ENCODE data around the gene LYPD8.
"Not testable (repeated sequence)": the region's sequence is repeated elsewhere in the genome, so short reads cannot be mapped to it uniquely, and the experiment has no call there.

LYPD8 gene

DNA sequence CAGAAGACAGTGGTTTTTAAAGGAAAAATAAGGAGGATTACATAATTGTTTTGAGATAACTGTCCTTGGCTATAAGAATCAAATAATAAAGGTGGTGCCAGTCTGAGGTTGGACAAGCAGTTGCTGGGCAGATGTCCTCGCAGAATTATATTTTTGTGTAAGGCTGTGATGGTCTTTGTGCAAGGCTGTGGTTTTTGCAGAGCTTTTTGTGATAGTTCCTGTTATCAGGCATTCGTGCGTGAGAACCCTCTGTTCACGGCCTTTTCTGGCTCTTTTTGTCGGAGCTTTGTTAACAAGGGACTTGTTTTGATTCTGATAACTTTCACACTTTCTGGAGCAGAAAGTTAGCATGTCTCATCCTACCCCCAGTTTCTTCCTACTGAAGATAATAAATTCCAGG, 36.8 kb upstream of the LYPD8 start:
- TF ChIP-seq, protein P1, sequence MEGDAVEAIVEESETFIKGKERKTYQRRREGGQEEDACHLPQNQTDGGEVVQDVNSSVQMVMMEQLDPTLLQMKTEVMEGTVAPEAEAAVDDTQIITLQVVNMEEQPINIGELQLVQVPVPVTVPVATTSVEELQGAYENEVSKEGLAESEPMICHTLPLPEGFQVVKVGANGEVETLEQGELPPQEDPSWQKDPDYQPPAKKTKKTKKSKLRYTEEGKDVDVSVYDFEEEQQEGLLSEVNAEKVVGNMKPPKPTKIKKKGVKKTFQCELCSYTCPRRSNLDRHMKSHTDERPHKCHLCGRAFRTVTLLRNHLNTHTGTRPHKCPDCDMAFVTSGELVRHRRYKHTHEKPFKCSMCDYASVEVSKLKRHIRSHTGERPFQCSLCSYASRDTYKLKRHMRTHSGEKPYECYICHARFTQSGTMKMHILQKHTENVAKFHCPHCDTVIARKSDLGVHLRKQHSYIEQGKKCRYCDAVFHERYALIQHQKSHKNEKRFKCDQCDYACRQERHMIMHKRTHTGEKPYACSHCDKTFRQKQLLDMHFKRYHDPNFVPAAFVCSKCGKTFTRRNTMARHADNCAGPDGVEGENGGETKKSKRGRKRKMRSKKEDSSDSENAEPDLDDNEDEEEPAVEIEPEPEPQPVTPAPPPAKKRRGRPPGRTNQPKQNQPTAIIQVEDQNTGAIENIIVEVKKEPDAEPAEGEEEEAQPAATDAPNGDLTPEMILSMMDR (IDR thresholded peaks at IDR 0.05; ENCODE audit: low read depth, low read length): no peak
- no peak for DNase-seq (ENCODE audit: extremely low read depth, low read depth)

DNA sequence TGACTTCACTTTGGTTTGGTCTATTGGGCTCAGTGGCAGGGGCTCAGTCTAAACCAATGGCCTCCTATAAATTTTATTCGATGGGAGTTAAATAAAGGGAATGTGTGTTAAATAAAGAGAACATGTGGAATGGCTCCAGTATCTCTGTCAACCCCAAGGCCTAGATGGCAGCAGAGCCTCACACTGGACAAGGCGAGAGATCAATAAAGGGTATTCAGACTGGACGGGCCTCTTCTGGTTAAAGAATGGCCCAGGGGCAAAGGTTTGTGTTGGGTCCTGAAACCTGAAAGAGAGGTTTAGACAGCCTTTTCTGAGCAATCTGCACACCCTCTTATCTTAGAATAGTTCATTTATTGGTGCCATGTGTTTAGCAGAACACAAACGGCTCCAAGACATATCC, 35.5 kb upstream of the LYPD8 start:
- no peak for DNase-seq (ENCODE audit: extremely low read depth, low read depth)
- TF ChIP-seq, protein P1 (IDR thresholded peaks at IDR 0.05; ENCODE audit: low read depth, low read length): no peak

DNA sequence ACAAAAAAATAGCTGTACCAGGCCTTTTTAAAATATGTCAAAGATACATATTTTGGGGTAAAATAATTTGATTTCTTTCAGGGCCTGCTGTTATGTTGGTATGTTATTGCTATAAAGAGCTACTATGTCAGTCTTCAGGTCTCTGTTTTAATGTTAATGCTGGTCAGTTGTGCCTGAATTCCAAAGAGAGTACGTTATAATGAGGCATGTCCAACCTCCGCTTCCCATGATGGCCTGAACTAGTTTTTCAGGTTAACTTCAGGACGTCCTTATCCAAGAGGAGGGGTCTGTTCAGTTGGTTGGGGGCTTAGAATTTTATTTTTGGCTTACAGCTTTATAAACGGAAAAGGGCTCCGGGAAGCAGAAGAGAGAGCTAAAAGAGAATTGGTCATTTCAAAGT, 34.9 kb upstream of the LYPD8 start:
- no peak for DNase-seq (ENCODE audit: extremely low read depth, low read depth)
- TF ChIP-seq, protein P1 (IDR thresholded peaks at IDR 0.05; ENCODE audit: low read depth, low read length): no peak

DNA sequence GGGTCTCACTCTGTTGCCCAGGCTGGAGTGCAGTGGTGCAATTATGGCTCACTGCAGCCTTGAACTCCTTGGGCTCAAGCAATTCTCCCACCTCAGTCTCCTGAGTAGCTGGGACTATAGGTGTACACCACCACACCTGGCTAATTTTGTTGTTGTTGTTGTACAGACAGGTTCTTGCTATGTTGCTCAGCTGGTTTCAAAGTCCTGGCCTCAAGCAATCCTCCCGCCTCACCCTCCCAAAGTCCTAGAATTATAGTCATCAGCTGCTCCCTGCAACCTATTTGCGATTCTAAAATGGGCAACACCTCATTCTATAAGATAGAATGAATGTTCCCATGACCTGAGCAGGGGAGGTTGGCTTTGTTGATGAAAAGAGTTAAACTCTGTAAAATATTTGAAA, 33.8 kb upstream of the LYPD8 start:
- not testable (repeated sequence) for DNase-seq (ENCODE audit: extremely low read depth, low read depth)

DNA sequence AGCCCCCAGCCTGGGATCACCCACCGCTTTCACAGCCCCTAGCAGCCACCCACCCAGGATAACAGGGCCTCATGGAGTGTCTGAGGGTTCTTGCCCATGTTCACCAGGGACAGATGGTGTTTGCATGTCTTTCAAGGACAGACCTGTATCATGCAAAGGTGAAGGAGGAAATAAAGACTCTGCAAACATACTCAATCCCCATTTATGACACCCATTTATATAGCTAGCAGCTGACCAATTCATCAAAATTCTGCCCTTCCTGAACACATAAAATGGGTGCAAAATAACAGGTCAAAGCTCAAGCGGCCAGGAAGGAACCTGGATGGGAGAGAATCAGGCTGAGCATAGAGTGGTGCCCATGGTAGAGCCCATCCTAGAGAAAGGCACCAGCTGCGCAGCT, 32.8 kb upstream of the LYPD8 start:
- TF ChIP-seq, protein P1 (IDR thresholded peaks at IDR 0.05; ENCODE audit: low read depth, low read length): no peak
- DNase-seq (ENCODE audit: extremely low read depth, low read depth): no peak

DNA sequence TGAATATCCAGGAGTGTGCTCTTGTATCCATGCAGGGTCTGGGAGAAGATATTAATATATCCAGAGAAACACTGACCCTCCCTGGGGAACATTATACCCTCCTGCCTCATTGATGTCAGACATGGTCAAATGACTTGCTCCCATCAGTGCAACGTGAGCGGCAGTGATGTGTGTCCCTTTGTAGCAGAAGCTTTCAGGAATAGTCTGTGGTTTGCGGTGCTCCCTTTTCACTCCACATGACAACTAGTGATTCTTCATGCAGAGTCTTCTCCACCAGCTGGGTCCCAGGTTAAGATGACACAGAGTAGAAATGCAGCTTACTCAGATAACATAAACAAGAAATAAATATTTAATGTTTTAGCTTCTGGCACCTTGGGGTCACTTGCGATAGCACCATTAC, 31.9 kb upstream of the LYPD8 start:
- no peak for DNase-seq (ENCODE audit: extremely low read depth, low read depth)
- TF ChIP-seq, protein P1 (IDR thresholded peaks at IDR 0.05; ENCODE audit: low read depth, low read length): no peak

DNA sequence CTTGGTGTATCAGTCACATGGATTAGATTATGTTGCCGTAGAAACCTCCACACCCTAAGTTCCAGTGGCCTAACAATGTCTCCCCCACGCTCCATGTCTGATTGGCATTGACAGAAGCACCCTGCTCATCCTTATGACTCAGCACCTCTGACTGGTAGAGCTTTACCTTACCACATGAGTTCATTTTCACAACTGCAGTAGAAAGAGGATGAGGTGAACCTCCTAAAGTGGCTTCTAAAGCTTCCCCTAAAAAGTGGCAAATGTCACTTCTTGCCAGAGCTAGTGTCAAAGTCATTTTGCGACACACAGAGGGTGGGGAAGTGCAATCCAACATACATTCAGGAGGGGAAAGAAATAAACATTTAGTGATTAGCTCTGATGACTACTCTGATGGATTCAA, 30.6 kb upstream of the LYPD8 start:
- TF ChIP-seq, protein P1 (IDR thresholded peaks at IDR 0.05; ENCODE audit: low read depth, low read length): no peak
- DNase-seq (ENCODE audit: extremely low read depth, low read depth): no peak

DNA sequence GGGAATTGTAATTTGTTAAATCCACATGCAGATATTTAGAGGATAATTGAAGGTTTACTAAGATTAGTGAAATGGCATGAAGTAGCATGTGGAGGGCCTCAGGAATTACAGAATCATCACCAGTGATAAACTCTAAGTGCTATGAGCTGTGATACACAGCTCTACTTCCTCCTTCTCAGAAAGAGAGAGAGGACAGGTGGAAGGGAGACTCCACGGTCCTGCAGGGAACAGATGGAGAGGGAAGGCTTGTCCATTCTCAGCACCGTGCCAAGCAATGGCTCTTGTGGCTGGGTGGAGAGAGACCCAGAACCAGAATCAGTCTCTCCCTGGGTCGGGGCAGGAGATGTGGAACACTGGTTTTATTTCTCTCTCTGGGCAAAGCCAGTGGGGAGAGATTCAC, 27.8 kb upstream of the LYPD8 start:
- no peak for DNase-seq (ENCODE audit: extremely low read depth, low read depth)
- TF ChIP-seq, protein P1 (IDR thresholded peaks at IDR 0.05; ENCODE audit: low read depth, low read length): no peak
